ENCODE results near the gene NUMA1. TPM values are rescaled to one million over a fixed set of nuclear protein-coding genes. Genes with fewer than 3 reads are reported as not detected.

The NUMA1 gene
- total and polyA plus RNA-seq, 9 of the 15 experiments (the other 6 are each of a cell fraction or from before 2014, with no cell fraction given), result 4.1 to 104 (median 51.2) TPM

GRCh38 chr11:72084076-72084475, 3.7 kb upstream of the NUMA1 start (continued):
- TF ChIP-seq ZNF592 (IDR thresholded peaks at IDR 0.05) (no peak), CEBPB (tag; IDR thresholded peaks at IDR 0.05) (no peak), ZNF253 (CRISPR knock-in tag; conservative IDR thresholded peaks at IDR 0.05) (no peak), CREM (IDR thresholded peaks at IDR 0.05; ENCODE audit: low read depth) (no peak), SIRT6 (IDR thresholded peaks at IDR 0.05; ENCODE audit: low read depth, low read length) (no peak), HINFP (tag; conservative IDR thresholded peaks at IDR 0.05; ENCODE audit: low read depth) (no peak), NR2C2 (CRISPR knock-in tag; IDR thresholded peaks at IDR 0.05) (no peak), NR2C2 (tag; IDR thresholded peaks at IDR 0.05) (no peak)

Measured in K562 (cell line).